ENCODE measurements around the gene ATP13A5.

- TF ChIP-seq CTCF (conservative IDR thresholded peaks at IDR 0.05; ENCODE audit: low read length) (no peak), EZH2phosphoT487 (IDR thresholded peaks at IDR 0.05; ENCODE audit: borderline replicate concordance, low read depth, low read length) (no peak)
Observed at GRCh38 chr3:193396451-193397244, 18.1 kb upstream of the ATP13A5 start.
